RWPE2 (cell line): Measurements from ENCODE around the gene CDCA4.

Experiments
- ATAC-seq: fragments of 200-7000 bp; cut with Tn5 transposase; 3 replicates; pipeline ENCODE4 v1.9.1; 2021; ENCODE audit warnings: low read depth
- DNase-seq: peaks from one replicate; pipeline ENCODE4 v3.0.0-alpha.2; 2020; ENCODE audit warnings: low spot score
- H3K27ac ChIP-seq: fragments of 450-650 bp; 2 replicates; pipeline ENCODE4 v1.5.1; 2017; ENCODE audit warnings: mild to moderate bottlenecking; ENCODE audit not compliant: poor library complexity, severe bottlenecking
- H3K27me3 ChIP-seq: fragments of 250-450 bp; sonication (Bioruptor Pico); 2 replicates; pipeline ENCODE4 v1.5.1; 2021; ENCODE audit warnings: mild to moderate bottlenecking, moderate library complexity; ENCODE audit not compliant: insufficient read depth, poor library complexity, severe bottlenecking
- H3K36me3 ChIP-seq: fragments of 250-450 bp; sonication (Bioruptor Pico); 2 replicates; pipeline ENCODE4 v1.5.1; 2020; ENCODE audit warnings: low read depth, mild to moderate bottlenecking, moderate library complexity
- H3K4me1 ChIP-seq: fragments of 250-450 bp; sonication (Bioruptor Pico); 2 replicates; pipeline ENCODE4 v1.5.1; 2021; ENCODE audit warnings: mild to moderate bottlenecking, moderate library complexity; ENCODE audit not compliant: insufficient read depth, poor library complexity, severe bottlenecking
- H3K4me3 ChIP-seq: fragments of 250-450 bp; sonication (Bioruptor Pico); 2 replicates; pipeline ENCODE4 v1.5.1; 2021; ENCODE audit warnings: mild to moderate bottlenecking, moderate library complexity; ENCODE audit not compliant: severe bottlenecking
- H3K9me3 ChIP-seq: fragments of 250-450 bp; sonication (Bioruptor Pico); 2 replicates; pipeline ENCODE4 v1.5.1; 2021; ENCODE audit warnings: mild to moderate bottlenecking, moderate library complexity; ENCODE audit not compliant: severe bottlenecking
- TF ChIP-seq, protein P1 (sequence below): fragments of 450-650 bp; IDR thresholded peaks from one replicate; pipeline ENCODE4 v1.5.1; 2017; ENCODE audit warnings: mild to moderate bottlenecking, moderate library complexity; ENCODE audit not compliant: poor library complexity, severe bottlenecking

The CDCA4 gene

DNA sequence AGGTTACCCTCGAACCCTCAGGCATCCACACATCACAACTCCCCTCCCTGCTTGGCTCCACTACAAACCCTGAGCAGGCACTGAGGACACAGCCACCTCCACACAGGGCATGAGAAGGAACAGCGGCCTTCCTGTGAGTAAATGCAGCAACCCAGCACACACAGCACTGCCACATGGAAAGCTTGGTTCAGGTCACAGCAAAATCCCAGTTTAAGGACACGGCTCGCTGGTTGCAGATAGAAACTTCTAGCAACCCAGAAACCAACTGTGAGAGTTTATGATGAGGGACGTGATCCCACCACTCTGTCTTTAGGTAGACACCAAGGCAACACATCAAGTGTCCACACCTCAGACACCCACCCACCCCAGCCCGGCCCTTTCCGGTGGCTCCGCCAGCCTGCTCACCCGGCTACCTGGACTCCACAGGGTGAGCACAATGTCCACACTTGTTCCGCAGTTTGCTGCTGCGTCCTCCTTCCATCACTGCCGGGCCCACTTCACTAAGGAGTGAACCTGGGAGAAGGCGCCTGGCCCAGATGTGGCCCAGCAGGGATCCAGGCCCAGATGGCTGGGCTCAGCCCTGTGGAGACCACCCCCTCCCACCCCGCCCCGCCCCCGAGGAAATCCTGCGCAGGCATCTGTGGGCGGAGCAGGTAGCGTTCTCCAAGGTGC lies 13.2 kb downstream of the CDCA4 start:
- ATAC-seq (no peak), DNase-seq (peak; percentile 51)
- no peak overlapping the region for H3K27ac ChIP-seq
- peaks cover 14% of the 10 kb centered on the region for H3K4me1 ChIP-seq
- TF ChIP-seq, protein P1, sequence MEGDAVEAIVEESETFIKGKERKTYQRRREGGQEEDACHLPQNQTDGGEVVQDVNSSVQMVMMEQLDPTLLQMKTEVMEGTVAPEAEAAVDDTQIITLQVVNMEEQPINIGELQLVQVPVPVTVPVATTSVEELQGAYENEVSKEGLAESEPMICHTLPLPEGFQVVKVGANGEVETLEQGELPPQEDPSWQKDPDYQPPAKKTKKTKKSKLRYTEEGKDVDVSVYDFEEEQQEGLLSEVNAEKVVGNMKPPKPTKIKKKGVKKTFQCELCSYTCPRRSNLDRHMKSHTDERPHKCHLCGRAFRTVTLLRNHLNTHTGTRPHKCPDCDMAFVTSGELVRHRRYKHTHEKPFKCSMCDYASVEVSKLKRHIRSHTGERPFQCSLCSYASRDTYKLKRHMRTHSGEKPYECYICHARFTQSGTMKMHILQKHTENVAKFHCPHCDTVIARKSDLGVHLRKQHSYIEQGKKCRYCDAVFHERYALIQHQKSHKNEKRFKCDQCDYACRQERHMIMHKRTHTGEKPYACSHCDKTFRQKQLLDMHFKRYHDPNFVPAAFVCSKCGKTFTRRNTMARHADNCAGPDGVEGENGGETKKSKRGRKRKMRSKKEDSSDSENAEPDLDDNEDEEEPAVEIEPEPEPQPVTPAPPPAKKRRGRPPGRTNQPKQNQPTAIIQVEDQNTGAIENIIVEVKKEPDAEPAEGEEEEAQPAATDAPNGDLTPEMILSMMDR, result no peak
- no peak overlapping the region for H3K4me3 ChIP-seq
- H3K36me3 ChIP-seq, result peaks cover 65% of the 10 kb centered on the region
- H3K9me3 ChIP-seq, result no peaks in the 10 kb centered on the region
- no peaks in the 10 kb centered on the region for H3K27me3 ChIP-seq

DNA sequence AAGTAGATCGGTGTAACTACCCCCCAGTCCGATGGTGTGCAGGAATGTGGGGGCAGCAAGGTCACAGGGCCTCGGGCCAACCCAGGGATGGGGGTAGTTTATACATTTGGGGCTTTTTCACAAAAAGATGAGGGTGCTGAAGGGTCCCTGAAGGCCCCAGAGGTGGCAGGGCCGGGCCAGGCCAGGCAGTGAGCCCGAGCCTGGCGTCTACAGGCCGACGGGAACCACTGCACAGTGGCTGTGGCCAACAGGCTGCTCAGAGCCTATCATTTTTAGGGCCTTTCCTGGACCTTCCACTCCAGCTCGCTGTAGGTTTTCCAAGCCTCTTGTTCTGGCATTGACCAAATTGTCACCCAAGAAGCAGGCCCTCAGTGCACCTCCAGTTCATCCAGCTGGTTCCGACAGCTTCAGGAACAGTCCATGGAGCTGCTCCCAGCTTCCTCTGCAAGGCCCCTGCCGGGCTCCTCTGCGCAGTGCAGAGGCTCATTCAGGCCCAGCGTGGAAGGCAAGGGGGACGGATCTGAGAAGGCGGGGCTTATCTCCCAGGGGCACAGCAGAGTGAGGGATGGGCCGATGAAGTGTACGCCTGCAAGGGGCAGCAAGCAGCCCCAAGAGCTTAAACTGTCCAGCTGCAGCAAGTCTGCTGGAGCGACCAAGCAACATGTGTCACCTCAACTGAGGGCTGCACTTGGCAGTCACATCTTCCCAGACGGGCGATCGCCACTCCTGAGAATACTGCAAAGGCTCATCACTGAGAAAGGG lies 13.9 kb downstream of the CDCA4 start:
- DNase-seq (peak; percentile 67), ATAC-seq (no peak; the same call in 2 of the 3 replicates)
- TF ChIP-seq, protein P1, result no peak
- peaks cover 14% of the 10 kb centered on the region for H3K4me1 ChIP-seq
- no peak overlapping the region for H3K4me3 ChIP-seq
- H3K9me3 ChIP-seq, result no peaks in the 10 kb centered on the region
- H3K27ac ChIP-seq, result no peak overlapping the region
- no peaks in the 10 kb centered on the region for H3K27me3 ChIP-seq
- H3K36me3 ChIP-seq, result peaks cover 58% of the 10 kb centered on the region

DNA sequence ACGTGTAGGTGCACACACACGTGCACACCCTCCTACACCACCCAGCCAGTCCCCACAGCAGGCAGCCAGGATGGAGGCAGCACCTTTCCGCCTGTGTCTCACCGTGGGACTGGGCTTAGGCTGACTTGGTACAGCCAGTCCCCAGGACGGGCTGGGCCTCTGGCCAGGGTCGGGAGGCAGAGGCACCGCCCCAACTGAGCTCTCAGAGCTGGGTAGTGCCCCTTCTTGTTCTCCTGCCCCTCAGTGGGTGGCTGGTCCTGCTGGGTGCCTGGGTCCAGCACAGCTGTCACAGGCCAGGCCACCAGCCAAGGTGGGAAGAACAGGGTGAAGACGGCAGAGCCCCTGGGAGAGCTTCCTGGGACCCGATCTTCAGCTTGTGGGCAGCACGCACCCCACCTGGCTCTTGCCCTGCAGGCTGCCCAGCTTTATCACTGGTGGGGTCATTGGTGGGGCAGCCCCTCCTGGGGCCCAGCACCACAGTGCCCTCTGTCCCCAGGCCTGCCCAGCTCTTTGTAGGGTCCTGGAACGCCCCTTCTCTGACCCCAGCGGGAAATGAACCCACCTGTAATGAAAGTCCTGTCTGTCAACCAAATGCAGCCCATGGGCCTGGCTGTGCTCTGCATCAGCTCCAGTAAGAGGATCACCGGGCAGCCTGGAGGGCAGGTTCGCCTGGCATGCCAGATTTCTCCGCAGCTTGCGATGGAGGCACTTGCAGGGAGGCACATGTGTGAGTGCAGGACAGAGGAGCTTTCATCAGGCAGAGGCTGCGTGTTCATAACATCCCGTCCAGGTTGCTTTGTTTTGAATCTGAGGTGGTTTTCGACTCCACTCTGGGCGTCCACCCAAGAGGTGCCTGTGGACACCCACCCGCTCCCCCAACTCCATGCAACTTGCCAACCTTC lies 14.7 kb downstream of the CDCA4 start:
- Histone ChIP-seq H3K4me3 (no peak overlapping the region), H3K4me1 (peaks cover 14% of the 10 kb centered on the region), H3K27ac (peak overlapping the region; percentile 53), H3K27me3 (no peaks in the 10 kb centered on the region), H3K9me3 (no peaks in the 10 kb centered on the region), H3K36me3 (peaks cover 49% of the 10 kb centered on the region)
- TF ChIP-seq, protein P1, result no peak
- peak; percentile 25 for ATAC-seq
- peak; percentile 68 for DNase-seq

DNA sequence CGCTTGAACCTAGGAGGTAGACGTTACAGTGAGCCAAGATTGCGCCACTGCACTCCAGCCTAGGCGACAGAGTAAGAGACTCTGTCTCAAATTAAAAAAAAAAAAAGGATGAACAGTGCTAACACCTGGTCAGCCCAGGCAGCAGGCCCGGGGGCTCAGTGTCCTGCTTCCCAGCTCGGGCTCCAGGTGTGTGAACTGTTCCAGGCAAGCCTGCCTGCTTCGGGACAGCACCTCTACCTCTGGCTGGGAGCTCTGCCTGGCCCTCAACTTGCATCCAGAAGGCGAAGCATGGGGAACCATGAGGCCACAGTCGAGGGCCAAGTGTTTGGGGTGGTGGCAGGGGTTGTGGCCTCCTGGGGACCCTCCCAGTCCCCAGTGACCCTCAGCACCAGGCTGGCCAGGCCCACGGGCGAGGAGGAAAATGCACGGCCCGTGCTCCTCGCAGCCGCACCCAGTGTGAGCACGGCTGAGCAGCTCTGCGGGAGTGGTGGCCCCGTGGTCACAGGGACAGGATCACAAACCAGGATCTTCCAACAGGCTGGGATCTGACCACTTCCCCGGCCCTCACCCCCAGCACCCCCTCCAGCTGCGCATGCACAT lies 15.5 kb downstream of the CDCA4 start:
- Histone ChIP-seq H3K4me3 (no peak overlapping the region), H3K9me3 (no peaks in the 10 kb centered on the region), H3K27ac (peak overlapping the region; percentile 53), H3K27me3 (no peaks in the 10 kb centered on the region), H3K4me1 (peaks cover 14% of the 10 kb centered on the region), H3K36me3 (peaks cover 42% of the 10 kb centered on the region)
- ATAC-seq (peak; percentile 3; the same call in 1 of the 3 replicates), DNase-seq (peak; percentile 70)
- TF ChIP-seq, protein P1, result no peak
